Measurements from ENCODE around the gene APPL2.
A peak's percentile ranks its signal among the peaks of the same experiment; 100 is the strongest.
"Not testable (repeated sequence)": the region's sequence is repeated elsewhere in the genome, so short reads cannot be mapped to it uniquely, and the experiment has no call there.

APPL2 gene

GRCh38 chr12:105235732-105236476, at the start of gene APPL2:
APPL2 (minus strand) TSS chr12:105236174; CDS start chr12:105236012, 162 bp downstream.
- peak; percentile 64 to 77 for DNase-seq

GRCh38 chr12:105285378-105285777, 49.4 kb upstream of the APPL2 start:
- DNase-seq, result no peak

GRCh38 chr12:105281694-105282049, 45.7 kb upstream of the APPL2 start:
- DNase-seq, result no peak

- no peak for DNase-seq
These were observed 45.2 kb upstream of the APPL2 start for GRCh38 chr12:105280966-105281693.

GRCh38 chr12:105279460-105280056, 43.6 kb upstream of the APPL2 start:
- peak; percentile 8 to 25 for DNase-seq

- DNase-seq, result peak; percentile 18 to 37
These were observed 42.2 kb upstream of the APPL2 start for GRCh38 chr12:105278043-105278697.

GRCh38 chr12:105275997-105276733, 40.2 kb upstream of the APPL2 start:
- DNase-seq, result no peak

GRCh38 chr12:105274571-105274970, 38.6 kb upstream of the APPL2 start:
- DNase-seq, result no peak

- no peak for DNase-seq
These were observed 37.6 kb upstream of the APPL2 start for GRCh38 chr12:105273601-105274000.

GRCh38 chr12:105272814-105273416, 36.9 kb upstream of the APPL2 start:
- no peak for DNase-seq

- no peak for DNase-seq
These were observed 36.2 kb upstream of the APPL2 start for GRCh38 chr12:105272152-105272551.

- DNase-seq, result no peak
These were observed 35.4 kb upstream of the APPL2 start for GRCh38 chr12:105271364-105271763.

- DNase-seq, result no peak
These were observed 34.8 kb upstream of the APPL2 start for GRCh38 chr12:105270671-105271255.

- no peak for DNase-seq
These were observed 31.7 kb upstream of the APPL2 start for GRCh38 chr12:105267711-105268110.

- DNase-seq, result no peak
These were observed 28.8 kb upstream of the APPL2 start for GRCh38 chr12:105264771-105265170.

GRCh38 chr12:105262461-105263184, 26.6 kb upstream of the APPL2 start:
- no peak for DNase-seq

GRCh38 chr12:105261010-105261409, 25.0 kb upstream of the APPL2 start:
- no peak for DNase-seq

- DNase-seq, result no peak
These were observed 23.3 kb upstream of the APPL2 start for GRCh38 chr12:105259226-105259625.

GRCh38 chr12:105257321-105257728, 21.4 kb upstream of the APPL2 start:
- DNase-seq, result no peak

- no peak for DNase-seq
These were observed 20.9 kb upstream of the APPL2 start for GRCh38 chr12:105256921-105257320.

- DNase-seq, result not testable (repeated sequence)
These were observed 20.5 kb upstream of the APPL2 start for GRCh38 chr12:105256431-105256830.

Measured in Kasumi-1 (cell line).